ENCODE data around the gene OR5H1. TPM values are rescaled to one million over a fixed set of nuclear protein-coding genes. Genes with fewer than 3 reads are reported as not detected.

Gene OR5H1
- not detected for total RNA-seq
- polyA plus RNA-seq (ENCODE audit: insufficient read depth in 1 of 8, insufficient read length in 8 of 8, low replicate concordance in 1 of 8): under 1 TPM in 2 of 8 donors, not detected in 6; 0.01 to 0.05 TPM
- long read RNA-seq, donor 1: 0 reads
- long read RNA-seq, donor 2: 0 reads
- long read RNA-seq, donor 3: 0 reads
- long read RNA-seq, donor 4: 0 reads
- long read RNA-seq, donor 5: 0 reads
- long read RNA-seq, donor 6: 0 reads
- long read RNA-seq, donor 7: 0 reads
- long read RNA-seq, donor 8: 0 reads
- long read RNA-seq, donor 9: 0 reads
- long read RNA-seq, donor 10: 0 reads
- long read RNA-seq, donor 11: 0 reads

DNA sequence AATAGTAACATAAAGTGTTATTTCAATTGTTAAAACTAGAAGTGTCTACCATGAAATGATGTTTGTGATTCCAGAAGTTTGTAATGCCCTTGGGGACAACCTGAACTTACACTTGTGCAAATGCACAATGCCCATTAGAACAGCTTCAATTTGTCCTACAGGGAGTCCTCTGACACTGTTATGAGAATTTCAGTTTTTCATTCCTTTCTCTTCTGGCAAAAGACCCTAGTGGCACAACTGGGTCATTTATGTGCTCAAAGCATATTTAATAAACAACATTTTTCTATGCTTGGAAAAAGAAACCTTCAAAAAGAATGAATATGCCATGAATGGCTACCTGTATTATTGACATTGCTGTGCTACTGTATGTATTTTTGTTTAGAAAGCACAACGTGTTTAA, at the start of gene OR5H1:
Gene OR5H1, plus strand, starts transcription at position 301 of the 400 bp plus-strand sequence. CDS start 1,977 bp downstream, outside the sequence.
- no peaks in the 10 kb centered on the region for H3K27me3 ChIP-seq (ENCODE audit: control insufficient read depth, insufficient read depth, low read length)
- H3K4me1 ChIP-seq (ENCODE audit: control insufficient read depth, insufficient read depth, low read length): no peaks in the 10 kb centered on the region
- no peaks in the 10 kb centered on the region for H3K9me3 ChIP-seq (replicated peaks; ENCODE audit: control insufficient read depth, low read depth, low read length)
- H3K4me3 ChIP-seq (ENCODE audit: low read length): no peak within 1 kb of the TSS
- H3K36me3 ChIP-seq (ENCODE audit: control insufficient read depth, insufficient read depth, low read length): no peaks in the 10 kb centered on the region
- no peak within 1 kb of the TSS for H3K27ac ChIP-seq (ENCODE audit: low read length)
- WGBS (ENCODE audit: insufficient coverage): no CpG with 5 or more reads among the region's 1 CpG
- DNase-seq: no peak

DNA sequence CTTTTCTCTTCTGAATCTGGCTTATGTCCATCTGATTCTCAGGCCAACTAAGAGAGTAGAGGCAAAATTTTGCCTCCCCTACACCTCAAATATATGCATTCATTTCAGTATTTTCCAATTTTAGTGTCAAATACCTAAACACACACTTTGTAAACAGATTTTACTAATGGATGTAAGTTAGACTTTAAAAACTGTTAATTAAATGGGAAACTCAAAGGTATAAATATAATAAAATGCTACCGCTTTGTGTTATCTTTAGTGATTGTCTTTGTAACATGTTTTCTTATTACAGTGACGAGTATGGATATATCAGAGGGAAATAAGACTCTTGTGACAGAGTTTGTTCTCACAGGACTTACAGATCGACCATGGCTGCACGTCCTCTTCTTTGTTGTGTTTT, 43.6 kb upstream of the OR5H1 start, which contains the start of gene OR5AC2:
Gene OR5AC2, plus strand, starts transcription at position 301 of the 400 bp plus-strand sequence. Its CDS starts 0 bp downstream, at position 301.
- peaks cover 2% of the 10 kb centered on the region for H3K9me3 ChIP-seq (replicated peaks; ENCODE audit: control insufficient read depth, low read depth, low read length)
- H3K36me3 ChIP-seq (ENCODE audit: control insufficient read depth, insufficient read depth, low read length): no peaks in the 10 kb centered on the region
- no peak within 1 kb of the TSS for H3K27ac ChIP-seq (ENCODE audit: low read length)
- H3K4me3 ChIP-seq (ENCODE audit: low read length): no peak within 1 kb of the TSS
- no peaks in the 10 kb centered on the region for H3K27me3 ChIP-seq (ENCODE audit: control insufficient read depth, insufficient read depth, low read length)
- DNase-seq: no peak
- H3K4me1 ChIP-seq (ENCODE audit: control insufficient read depth, insufficient read depth, low read length): no peaks in the 10 kb centered on the region
- WGBS (ENCODE audit: insufficient coverage): 92% methylated on average over 2 of the region's 4 CpGs

DNA sequence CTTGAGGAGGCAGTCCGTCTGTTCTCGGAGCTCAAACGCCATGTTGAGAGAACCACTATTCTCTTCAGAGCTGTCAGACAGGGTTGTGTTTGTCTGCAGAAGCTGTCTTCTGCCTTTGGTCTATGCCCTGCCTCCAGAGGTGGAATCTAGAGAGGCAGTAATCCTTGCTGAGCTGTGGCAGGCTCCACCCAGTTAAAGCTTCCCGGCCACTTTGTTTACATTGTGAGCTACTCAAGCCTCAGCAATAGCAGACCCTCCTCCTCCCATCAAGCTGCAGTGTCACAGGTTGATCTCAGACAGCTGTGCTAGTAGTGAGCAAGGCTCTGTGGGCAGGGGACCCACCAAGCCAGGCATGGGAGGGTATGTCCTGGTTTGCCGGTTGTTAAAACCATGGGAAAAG, 34.6 kb upstream of the OR5H1 start:
- no peak overlapping the region for H3K27ac ChIP-seq (ENCODE audit: low read length)
- H3K4me1 ChIP-seq (ENCODE audit: control insufficient read depth, insufficient read depth, low read length): no peaks in the 10 kb centered on the region
- no peak overlapping the region for H3K4me3 ChIP-seq (ENCODE audit: low read length)
- H3K36me3 ChIP-seq (ENCODE audit: control insufficient read depth, insufficient read depth, low read length): no peaks in the 10 kb centered on the region
- 95% methylated on average over 4 of the region's 5 CpGs for WGBS (ENCODE audit: insufficient coverage)
- no peak for DNase-seq
- H3K9me3 ChIP-seq (replicated peaks; ENCODE audit: control insufficient read depth, low read depth, low read length): no peaks in the 10 kb centered on the region
- no peaks in the 10 kb centered on the region for H3K27me3 ChIP-seq (ENCODE audit: control insufficient read depth, insufficient read depth, low read length)

DNA sequence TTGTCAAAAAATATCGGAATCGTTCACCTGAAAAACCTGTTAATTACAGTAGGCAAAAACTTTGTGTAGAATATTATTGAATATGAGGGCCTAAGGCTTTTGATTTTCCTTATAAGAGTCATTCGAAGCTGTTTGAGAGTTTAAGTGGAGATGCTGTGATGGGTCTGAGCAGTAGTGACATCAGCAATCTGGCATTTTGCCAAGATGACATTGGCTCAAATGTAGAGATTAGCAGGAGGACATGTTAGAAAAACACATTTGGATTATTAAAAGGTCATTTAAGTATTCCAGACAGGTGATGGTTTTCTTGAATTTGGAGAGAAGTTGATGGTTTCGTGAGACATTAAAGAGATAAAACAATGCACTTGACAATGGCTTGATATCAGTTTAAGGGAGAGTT, 30.7 kb upstream of the OR5H1 start:
- 100% methylated on average over 1 of the region's 4 CpGs for WGBS (ENCODE audit: insufficient coverage)
- Histone ChIP-seq H3K27ac (ENCODE audit: low read length) (no peak overlapping the region), H3K4me1 (ENCODE audit: control insufficient read depth, insufficient read depth, low read length) (no peaks in the 10 kb centered on the region), H3K4me3 (ENCODE audit: low read length) (no peak overlapping the region), H3K36me3 (ENCODE audit: control insufficient read depth, insufficient read depth, low read length) (no peaks in the 10 kb centered on the region), H3K27me3 (ENCODE audit: control insufficient read depth, insufficient read depth, low read length) (no peaks in the 10 kb centered on the region), H3K9me3 (replicated peaks; ENCODE audit: control insufficient read depth, low read depth, low read length) (no peaks in the 10 kb centered on the region)
- DNase-seq: no peak

DNA sequence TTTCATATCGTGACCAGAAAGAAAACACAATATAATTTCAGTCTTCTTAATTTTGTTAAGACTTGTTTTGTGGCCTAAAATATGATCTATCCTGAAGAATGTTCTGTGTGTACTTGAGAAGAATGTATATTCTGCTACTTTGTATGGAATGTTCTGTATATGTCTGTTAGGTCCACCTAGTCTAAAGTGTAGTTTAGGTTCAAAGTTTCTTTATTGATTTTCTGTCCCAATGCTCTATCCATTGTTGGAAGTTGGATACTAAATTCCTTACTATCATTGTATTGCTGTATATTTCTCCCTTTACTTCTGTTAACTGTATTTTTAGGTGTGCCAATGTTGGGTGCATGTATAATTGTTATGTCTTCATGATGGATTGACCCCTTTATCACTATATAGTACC, 22.4 kb upstream of the OR5H1 start:
- Histone ChIP-seq H3K27me3 (ENCODE audit: control insufficient read depth, insufficient read depth, low read length) (no peaks in the 10 kb centered on the region), H3K4me3 (ENCODE audit: low read length) (no peak overlapping the region), H3K9me3 (replicated peaks; ENCODE audit: control insufficient read depth, low read depth, low read length) (peaks cover 10% of the 10 kb centered on the region), H3K36me3 (ENCODE audit: control insufficient read depth, insufficient read depth, low read length) (no peaks in the 10 kb centered on the region), H3K27ac (ENCODE audit: low read length) (no peak overlapping the region), H3K4me1 (ENCODE audit: control insufficient read depth, insufficient read depth, low read length) (no peaks in the 10 kb centered on the region)
- WGBS (ENCODE audit: insufficient coverage): no CpG with 5 or more reads among the region's 1 CpG
- DNase-seq: no peak

DNA sequence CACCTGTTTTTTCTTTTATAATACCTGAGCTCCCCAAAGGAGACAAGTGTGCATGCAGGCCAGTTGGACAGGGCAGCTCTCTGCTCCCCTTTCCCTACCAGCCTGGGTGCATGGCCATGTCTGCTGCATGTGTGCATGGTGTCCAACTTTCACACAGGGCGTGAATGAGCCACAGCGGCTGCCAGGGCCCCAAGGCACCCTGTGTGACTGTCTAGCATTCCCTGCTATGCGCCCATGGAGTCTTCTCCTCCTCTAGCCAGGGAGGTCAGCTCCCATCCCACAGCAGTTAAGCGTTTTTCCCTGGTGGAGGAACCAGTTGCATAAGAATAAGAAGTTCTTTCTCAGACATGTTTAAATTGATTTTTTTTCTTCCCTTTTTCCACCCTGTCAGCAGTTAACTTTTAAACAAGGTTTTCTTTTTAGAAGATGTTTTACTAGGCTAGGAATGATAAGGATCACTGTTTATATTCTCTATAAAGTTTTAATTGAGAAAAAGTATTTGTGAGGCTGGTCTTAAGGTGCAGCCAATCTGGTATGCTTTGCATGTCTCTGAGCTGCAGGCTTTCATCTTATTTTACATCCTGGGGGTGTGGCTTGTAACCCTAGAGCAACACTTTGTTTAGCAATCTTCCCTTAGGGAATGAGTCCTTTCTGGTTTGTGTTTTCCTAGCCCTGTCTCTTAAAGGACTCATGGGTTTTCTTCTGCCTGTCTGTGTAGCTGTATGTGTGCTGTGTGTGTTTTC, 20.5 kb upstream of the OR5H1 start:
- DNase-seq: no peak
- no peak overlapping the region for H3K27ac ChIP-seq (ENCODE audit: low read length)
- no peak overlapping the region for H3K4me3 ChIP-seq (ENCODE audit: low read length)
- peaks cover 17% of the 10 kb centered on the region for H3K9me3 ChIP-seq (replicated peaks; ENCODE audit: control insufficient read depth, low read depth, low read length)
- no peaks in the 10 kb centered on the region for H3K36me3 ChIP-seq (ENCODE audit: control insufficient read depth, insufficient read depth, low read length)
- 76% methylated on average over 3 of the region's 4 CpGs for WGBS (ENCODE audit: insufficient coverage)
- H3K27me3 ChIP-seq (ENCODE audit: control insufficient read depth, insufficient read depth, low read length): no peaks in the 10 kb centered on the region
- H3K4me1 ChIP-seq (ENCODE audit: control insufficient read depth, insufficient read depth, low read length): no peaks in the 10 kb centered on the region

DNA sequence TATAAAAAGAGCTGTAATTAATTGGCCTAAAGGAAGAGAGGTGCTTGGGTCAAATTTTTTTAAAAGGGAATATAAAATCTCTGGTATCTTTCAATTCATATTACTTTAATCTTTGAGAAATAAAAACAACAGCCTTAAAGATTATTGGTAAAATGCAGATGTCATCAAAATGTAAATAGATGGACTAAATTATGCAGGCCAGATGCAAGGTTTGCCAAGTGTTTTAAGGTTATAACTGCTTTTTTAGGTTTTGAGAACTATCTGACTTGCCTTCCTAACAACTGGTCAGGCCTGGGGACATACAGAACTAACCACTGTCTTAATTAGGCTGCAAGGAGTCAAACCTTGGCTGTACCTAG, 20.0 kb upstream of the OR5H1 start:
- no peak overlapping the region for H3K4me3 ChIP-seq (ENCODE audit: low read length)
- H3K36me3 ChIP-seq (ENCODE audit: control insufficient read depth, insufficient read depth, low read length): no peaks in the 10 kb centered on the region
- H3K4me1 ChIP-seq (ENCODE audit: control insufficient read depth, insufficient read depth, low read length): no peaks in the 10 kb centered on the region
- H3K9me3 ChIP-seq (replicated peaks; ENCODE audit: control insufficient read depth, low read depth, low read length): peaks cover 17% of the 10 kb centered on the region
- no peak overlapping the region for H3K27ac ChIP-seq (ENCODE audit: low read length)
- DNase-seq: no peak
- no peaks in the 10 kb centered on the region for H3K27me3 ChIP-seq (ENCODE audit: control insufficient read depth, insufficient read depth, low read length)

DNA sequence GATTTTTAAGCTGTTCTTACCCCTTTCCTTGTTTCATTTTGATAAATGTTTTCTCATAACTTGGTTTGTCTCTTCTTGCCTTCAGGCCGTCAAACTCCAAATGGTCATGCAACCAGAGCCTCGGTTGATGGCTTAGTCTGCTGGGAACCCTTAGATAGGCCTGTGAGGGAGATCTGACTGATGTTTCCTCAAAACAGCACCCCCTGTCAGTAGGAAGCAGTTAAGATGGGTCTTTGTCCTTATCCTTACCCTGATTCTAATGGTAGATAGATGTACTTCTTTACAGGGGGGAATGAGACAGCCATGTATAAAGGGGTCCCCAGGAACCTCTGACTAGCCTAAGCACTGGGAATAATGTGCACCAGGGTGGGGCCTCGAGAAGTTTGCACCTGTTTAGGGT, 16.3 kb upstream of the OR5H1 start:
- peaks cover 26% of the 10 kb centered on the region for H3K9me3 ChIP-seq (replicated peaks; ENCODE audit: control insufficient read depth, low read depth, low read length)
- no peaks in the 10 kb centered on the region for H3K27me3 ChIP-seq (ENCODE audit: control insufficient read depth, insufficient read depth, low read length)
- H3K27ac ChIP-seq (ENCODE audit: low read length): no peak overlapping the region
- H3K36me3 ChIP-seq (ENCODE audit: control insufficient read depth, insufficient read depth, low read length): no peaks in the 10 kb centered on the region
- no peaks in the 10 kb centered on the region for H3K4me1 ChIP-seq (ENCODE audit: control insufficient read depth, insufficient read depth, low read length)
- no peak for DNase-seq
- H3K4me3 ChIP-seq (ENCODE audit: low read length): no peak overlapping the region
- 57% methylated on average over 1 of the region's 3 CpGs for WGBS (ENCODE audit: insufficient coverage)

DNA sequence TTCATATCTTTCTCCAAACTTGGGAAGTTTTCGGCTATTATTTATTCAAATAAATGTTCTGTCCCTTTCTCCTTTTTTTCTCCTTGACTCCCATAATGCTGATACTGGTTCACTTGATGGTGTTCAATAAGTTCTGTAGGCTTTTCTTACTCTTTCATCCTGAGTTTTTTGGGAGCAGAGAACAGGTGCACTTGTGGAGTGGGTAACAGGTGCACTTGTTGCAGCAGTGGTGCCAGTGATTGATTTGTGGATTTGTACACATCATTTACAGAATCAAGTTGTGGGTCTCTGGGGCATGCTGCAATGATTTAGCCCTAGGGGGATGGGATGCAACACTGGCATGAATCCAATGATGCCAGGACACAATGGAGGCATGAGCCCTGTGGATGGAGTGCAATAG, 14.8 kb upstream of the OR5H1 start:
- no peak overlapping the region for H3K4me3 ChIP-seq (ENCODE audit: low read length)
- no peak for DNase-seq
- no peaks in the 10 kb centered on the region for H3K4me1 ChIP-seq (ENCODE audit: control insufficient read depth, insufficient read depth, low read length)
- WGBS (ENCODE audit: insufficient coverage): no CpG with 5 or more reads among the region's 1 CpG
- peaks cover 19% of the 10 kb centered on the region for H3K9me3 ChIP-seq (replicated peaks; ENCODE audit: control insufficient read depth, low read depth, low read length)
- no peak overlapping the region for H3K27ac ChIP-seq (ENCODE audit: low read length)
- no peaks in the 10 kb centered on the region for H3K36me3 ChIP-seq (ENCODE audit: control insufficient read depth, insufficient read depth, low read length)
- H3K27me3 ChIP-seq (ENCODE audit: control insufficient read depth, insufficient read depth, low read length): no peaks in the 10 kb centered on the region

DNA sequence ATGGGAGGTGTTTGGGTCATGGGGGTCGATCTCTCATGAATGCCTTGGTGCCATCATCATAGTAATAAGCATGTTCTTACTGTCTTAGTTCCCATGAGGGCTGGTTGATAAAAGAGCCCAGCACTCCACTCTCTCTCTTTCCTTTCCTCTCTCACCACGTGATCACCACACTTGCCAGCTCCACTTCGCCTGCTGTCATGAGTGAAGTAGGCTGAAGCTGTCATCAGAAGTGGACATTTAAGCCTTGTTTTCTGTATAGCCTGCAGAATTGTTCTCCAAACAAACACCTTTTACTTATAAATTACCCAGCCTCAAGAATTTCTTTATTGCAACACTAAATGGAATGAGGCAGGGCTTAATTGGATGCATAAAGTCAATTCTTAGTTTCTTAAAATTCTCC, 6.1 kb downstream of the OR5H1 start:
- no CpG with 5 or more reads among the region's 3 CpGs for WGBS (ENCODE audit: insufficient coverage)
- H3K27ac ChIP-seq (ENCODE audit: low read length): no peak overlapping the region
- H3K36me3 ChIP-seq (ENCODE audit: control insufficient read depth, insufficient read depth, low read length): no peaks in the 10 kb centered on the region
- DNase-seq: no peak
- H3K9me3 ChIP-seq (replicated peaks; ENCODE audit: control insufficient read depth, low read depth, low read length): no peaks in the 10 kb centered on the region
- no peaks in the 10 kb centered on the region for H3K4me1 ChIP-seq (ENCODE audit: control insufficient read depth, insufficient read depth, low read length)
- no peaks in the 10 kb centered on the region for H3K27me3 ChIP-seq (ENCODE audit: control insufficient read depth, insufficient read depth, low read length)
- no peak overlapping the region for H3K4me3 ChIP-seq (ENCODE audit: low read length)
